Keratinocyte (primary cell): ENCODE data around the gene ZNF488. TPM values are rescaled to one million over a fixed set of nuclear protein-coding genes. Genes with fewer than 3 reads are reported as not detected.

Experiments
- DNase-seq: peaks from one replicate; pipeline ENCODE4 v3.0.0-alpha.2; 2011; ENCODE audit warnings: low read depth, missing footprints, low spot score
- FAIRE-seq: peaks from 2 replicates; lab custom pipeline; 2011; peaks lifted over from hg19 to GRCh38; lab: Jason Lieb, UNC
- H2AFZ ChIP-seq: 2 replicates; pipeline ENCODE4 v1.6.0; 2012; ENCODE audit warnings: low read length, control low read depth, inconsistent platforms; ENCODE audit not compliant: control insufficient read depth
- H3K27ac ChIP-seq: 2 replicates; pipeline ENCODE4 v1.5.1; 2011; ENCODE audit warnings: low read length; ENCODE audit not compliant: control insufficient read depth, insufficient read depth
- H3K27me3 ChIP-seq: 3 replicates; pipeline ENCODE4 v1.6.0; 2011; ENCODE audit warnings: low read length; ENCODE audit not compliant: control insufficient read depth, insufficient read depth; ENCODE audit errors: extremely low read depth
- H3K36me3 ChIP-seq, 2 experiments: 2 replicates in 1 of 2; 3 replicates in 1 of 2; pipeline ENCODE4 v1.5.1; 2011; ENCODE audit warnings: low read length in 2 of 2, mild to moderate bottlenecking in 1 of 2; ENCODE audit not compliant: control insufficient read depth in 2 of 2, insufficient read depth in 2 of 2; ENCODE audit errors: extremely low read depth in 1 of 2
- H3K4me1 ChIP-seq: 3 replicates; pipeline ENCODE4 v1.5.1; 2011; ENCODE audit warnings: low read length; ENCODE audit not compliant: control insufficient read depth, insufficient read depth; ENCODE audit errors: extremely low read depth
- H3K4me2 ChIP-seq: 3 replicates; pipeline ENCODE4 v1.6.0; 2011; ENCODE audit warnings: low read depth, low read length; ENCODE audit not compliant: control insufficient read depth, insufficient read depth; ENCODE audit errors: extremely low read depth
- H3K4me3 ChIP-seq, 3 experiments: fragments of 200-600 bp in 1 of 3; sonication (generic) in 1 of 3; 2 replicates in 2 of 3; 3 replicates in 1 of 3; pipeline ENCODE4 v1.5.1; 2011 to 2016; ENCODE audit warnings: low read length in 3 of 3, mild to moderate bottlenecking in 3 of 3, control low read depth in 2 of 3, inconsistent platforms in 1 of 3, low read depth in 1 of 3, mixed read lengths in 1 of 3, mixed run types in 1 of 3, moderate library complexity in 1 of 3; ENCODE audit not compliant: control insufficient read depth in 2 of 3, insufficient read depth in 2 of 3; ENCODE audit errors: extremely low read depth in 1 of 3
- H3K79me2 ChIP-seq: 2 replicates; pipeline ENCODE4 v1.6.0; 2012; ENCODE audit warnings: low read length; ENCODE audit not compliant: control insufficient read depth, insufficient read depth
- H3K9ac ChIP-seq: 3 replicates; pipeline ENCODE4 v1.6.0; 2011; ENCODE audit warnings: low read length; ENCODE audit not compliant: control insufficient read depth, insufficient read depth; ENCODE audit errors: extremely low read depth
- H3K9me1 ChIP-seq: 3 replicates; pipeline ENCODE4 v1.6.0; 2011; ENCODE audit warnings: low read length; ENCODE audit not compliant: control insufficient read depth, insufficient read depth; ENCODE audit errors: extremely low read depth
- H3K9me3 ChIP-seq: 2 replicates; pipeline ENCODE4 v1.5.1; 2012; ENCODE audit warnings: low read depth, low read length; ENCODE audit not compliant: control insufficient read depth
- H4K20me1 ChIP-seq: 3 replicates; pipeline ENCODE4 v1.6.0; 2011; ENCODE audit warnings: low read length; ENCODE audit not compliant: control insufficient read depth, insufficient read depth; ENCODE audit errors: extremely low read depth
- CTCF ChIP-seq, 3 experiments: IDR thresholded peaks in 1 of 3; conservative IDR thresholded peaks in 1 of 3; optimal IDR thresholded peaks in 1 of 3; 2 replicates in 2 of 3; 3 replicates in 1 of 3; pipeline versions ENCODE3 to v1.5.1; 2011; ENCODE audit warnings: low read length in 3 of 3, mild to moderate bottlenecking in 3 of 3, moderate library complexity in 2 of 3, control low read depth in 1 of 3, inconsistent platforms in 1 of 3; ENCODE audit not compliant: insufficient read depth in 2 of 3; ENCODE audit errors: extremely low read depth in 1 of 3
- EZH2 ChIP-seq: IDR thresholded peaks from one replicate; pipeline ENCODE4 v1.6.1; 2012; ENCODE audit warnings: inconsistent platforms, mild to moderate bottlenecking, low read length, moderate library complexity
- dilution Hi-C: fragments of 300-500 bp; cut with MboI; formaldehyde crosslinking; loops from one replicate; pipeline ENCODE4 v1.7.0; 2020; ENCODE audit warnings: low sequenced_read_pairs; ENCODE audit not compliant: extremely low pct_ligation_motif_present
- polyA plus RNA-seq, 5 experiments: library from polyadenylated mRNA; depleted of rRNA in 3 of 5; stranded (reverse) in 3 of 5; stranded (forward) in 1 of 5; unstranded in 1 of 5; fragments of >200 nt; gene quantifications; 1 replicate in 1 of 5; 2 replicates in 3 of 5; 3 replicates in 1 of 5; pipeline versions ENCODE4 v1.2.1 to v1.2.3, GENCODE V29; 2011 to 2012; ENCODE audit warnings: missing spikeins in 2 of 5, low read depth in 1 of 5, low replicate concordance in 1 of 5

Gene ZNF488
- polyA plus RNA-seq, 1 donor (not counting 4 experiments of a cell fraction or from before 2014, with no cell fraction given) = 1.2 TPM

DNA sequence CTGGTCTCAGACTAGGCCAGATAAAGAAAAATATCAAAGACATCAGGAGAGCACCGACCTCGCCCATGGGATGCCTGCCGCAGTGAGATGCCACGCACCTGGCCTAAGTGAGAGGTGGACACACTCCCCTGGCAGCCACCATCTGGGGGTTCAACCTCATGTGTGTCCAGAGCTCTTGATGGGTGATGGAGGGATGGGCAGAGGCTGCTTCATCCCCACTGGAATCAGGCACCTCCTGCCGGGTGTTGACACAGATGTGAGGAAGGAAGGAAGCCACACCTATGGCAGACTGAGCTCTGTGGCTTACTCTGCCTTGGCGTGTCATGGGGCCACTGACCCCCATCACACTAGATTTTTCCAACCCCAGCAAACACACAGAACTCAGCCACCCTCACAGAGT lies 11.4 kb downstream of the ZNF488 start:
- H3K79me2 ChIP-seq = no peaks in the 10 kb centered on the region
- no peaks in the 10 kb centered on the region for H3K4me1 ChIP-seq
- no peak for TF ChIP-seq EZH2
- no peak for TF ChIP-seq CTCF (optimal IDR thresholded peaks at IDR 0.05 in 1 of 3, IDR thresholded peaks at IDR 0.05 in 1 of 3, conservative IDR thresholded peaks at IDR 0.05 in 1 of 3; ENCODE audit: extremely low read depth in 1 of 3, insufficient read depth in 2 of 3, low read length in 3 of 3)
- no peaks in the 10 kb centered on the region for H4K20me1 ChIP-seq
- DNase-seq (no peak), FAIRE-seq (no peak)
- H3K4me2 ChIP-seq = no peak overlapping the region
- H3K9me1 ChIP-seq = no peaks in the 10 kb centered on the region
- H3K27ac ChIP-seq = no peak overlapping the region
- no peaks in the 10 kb centered on the region for H3K36me3 ChIP-seq
- H3K4me3 ChIP-seq = no peak overlapping the region
- dilution Hi-C loops = no loop called here
- no peaks in the 10 kb centered on the region for H3K27me3 ChIP-seq
- no peak overlapping the region for H3K9ac ChIP-seq
- H2AFZ ChIP-seq = no peak overlapping the region
- no peaks in the 10 kb centered on the region for H3K9me3 ChIP-seq

DNA sequence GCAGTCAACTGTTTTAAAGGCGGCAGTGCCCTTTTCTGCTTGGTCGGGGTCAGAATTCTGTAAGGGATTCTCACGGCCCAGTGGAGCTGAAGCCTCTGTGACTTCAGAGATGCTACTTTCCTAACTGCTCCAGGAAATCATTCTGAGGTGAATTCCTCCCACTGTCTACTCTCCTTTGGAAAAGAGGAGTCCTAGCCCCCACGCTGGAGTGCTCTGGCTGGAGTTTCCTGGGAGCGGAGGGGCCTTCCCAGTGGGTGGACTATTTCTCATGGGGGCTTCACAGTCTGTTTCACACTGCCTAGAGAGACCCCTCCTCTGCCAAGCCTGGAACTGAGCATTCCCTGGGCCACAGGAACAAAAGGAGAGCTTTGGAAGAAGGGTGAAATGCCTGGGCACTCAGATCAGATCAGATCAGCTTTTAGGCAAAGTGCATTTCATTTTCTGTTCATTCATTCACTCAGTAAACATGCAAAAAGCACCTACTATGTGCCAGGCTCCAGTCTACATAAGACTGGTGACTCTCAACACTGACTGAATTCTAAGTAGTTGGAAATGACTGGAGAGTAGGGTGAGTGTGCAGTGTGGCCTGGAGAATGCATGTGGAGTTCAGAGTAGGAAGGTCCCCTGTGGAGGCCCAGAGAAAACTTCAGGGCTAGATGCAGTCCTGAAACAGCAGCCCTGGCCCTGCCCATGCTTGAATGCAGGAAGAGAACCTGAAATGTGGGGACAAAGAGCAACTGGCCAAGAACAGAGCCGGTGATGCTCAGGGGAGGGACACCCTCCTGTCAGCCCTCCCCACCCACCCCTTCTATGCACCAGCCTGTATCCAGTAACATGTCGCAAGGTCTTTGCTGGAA lies 12.2 kb downstream of the ZNF488 start:
- DNase-seq (no peak), FAIRE-seq (no peak)
- Histone ChIP-seq H3K9me3 (no peaks in the 10 kb centered on the region), H3K4me1 (no peaks in the 10 kb centered on the region), H3K4me2 (no peak overlapping the region), H3K36me3 (no peaks in the 10 kb centered on the region), H3K4me3 (no peak overlapping the region), H3K9me1 (no peaks in the 10 kb centered on the region), H2AFZ (no peak overlapping the region), H3K79me2 (no peaks in the 10 kb centered on the region), H3K27ac (no peak overlapping the region), H3K27me3 (no peaks in the 10 kb centered on the region), H3K9ac (no peak overlapping the region), H4K20me1 (no peaks in the 10 kb centered on the region)
- dilution Hi-C loops = no loop called here
- no peak for TF ChIP-seq CTCF (optimal IDR thresholded peaks at IDR 0.05 in 1 of 3, IDR thresholded peaks at IDR 0.05 in 1 of 3, conservative IDR thresholded peaks at IDR 0.05 in 1 of 3; ENCODE audit: extremely low read depth in 1 of 3, insufficient read depth in 2 of 3, low read length in 3 of 3)
- no peak for TF ChIP-seq EZH2
